ENCODE data around the gene GPR39. TPM values are rescaled to one million over a fixed set of nuclear protein-coding genes. Genes with fewer than 3 reads are reported as not detected.
A peak's percentile ranks its signal among the peaks of the same experiment; 100 is the strongest.
"Not testable (repeated sequence)": the region's sequence is repeated elsewhere in the genome, so short reads cannot be mapped to it uniquely, and the experiment has no call there.

Gene GPR39
- total RNA-seq, 2 donors from 2014 or later = 3.6 to 5.3 TPM

GRCh38 chr2:132392221-132392620, 24.4 kb upstream of the GPR39 start:
- intact Hi-C loops (cut with DNase I) = no loop called here
- no peak for DNase-seq (ENCODE audit: low spot score)
- no peak overlapping the region for H3K27ac ChIP-seq
- no peak for TF ChIP-seq CTCF (IDR thresholded peaks at IDR 0.05)
- no peak for TF ChIP-seq POLR2AphosphoS5 (IDR thresholded peaks at IDR 0.05)
- no peak for TF ChIP-seq POLR2A (IDR thresholded peaks at IDR 0.05)
- H3K36me3 ChIP-seq = no peaks in the 10 kb centered on the region
- no peaks in the 10 kb centered on the region for H3K27me3 ChIP-seq (replicated peaks; ENCODE audit: insufficient read depth)
- H3K4me3 ChIP-seq = no peak overlapping the region
- no peaks in the 10 kb centered on the region for H3K9me3 ChIP-seq
- WGBS = 15% methylated on average over 2 of the region's 2 CpGs
- no peaks in the 10 kb centered on the region for H3K4me1 ChIP-seq (replicated peaks)

GRCh38 chr2:132392879-132393278, 23.7 kb upstream of the GPR39 start:
- Histone ChIP-seq H3K27me3 (replicated peaks; ENCODE audit: insufficient read depth) (no peaks in the 10 kb centered on the region), H3K4me1 (replicated peaks) (no peaks in the 10 kb centered on the region), H3K9me3 (no peaks in the 10 kb centered on the region), H3K27ac (no peak overlapping the region), H3K4me3 (no peak overlapping the region), H3K36me3 (no peaks in the 10 kb centered on the region)
- WGBS = 72% methylated on average over 7 of the region's 7 CpGs
- no peak for DNase-seq (ENCODE audit: low spot score)
- TF ChIP-seq POLR2A (IDR thresholded peaks at IDR 0.05) = no peak
- intact Hi-C loops (cut with DNase I) = no loop called here

GRCh38 chr2:132397042-132397441, 19.6 kb upstream of the GPR39 start:
- H3K27me3 ChIP-seq (replicated peaks; ENCODE audit: insufficient read depth); H3K36me3 ChIP-seq; intact Hi-C loops (cut with DNase I); H3K9me3 ChIP-seq; H3K4me1 ChIP-seq (replicated peaks); H3K27ac ChIP-seq; H3K4me3 ChIP-seq; DNase-seq (ENCODE audit: low spot score): not testable (repeated sequence)
- WGBS = 49% methylated on average over 3 of the region's 3 CpGs

- Histone ChIP-seq H3K27ac (no peak overlapping the region), H3K36me3 (no peaks in the 10 kb centered on the region), H3K4me3 (no peak overlapping the region), H3K9me3 (no peaks in the 10 kb centered on the region), H3K4me1 (replicated peaks) (no peaks in the 10 kb centered on the region), H3K27me3 (replicated peaks; ENCODE audit: insufficient read depth) (no peaks in the 10 kb centered on the region)
- TF ChIP-seq CTCF (IDR thresholded peaks at IDR 0.05) = peak in 1 of 4 experiments; percentile 36
- TF ChIP-seq POLR2A (IDR thresholded peaks at IDR 0.05) = no peak
- 15% methylated on average over 2 of the region's 2 CpGs for WGBS
- DNase-seq (ENCODE audit: low spot score) = no peak
- intact Hi-C loops (cut with DNase I) = no loop called here
Observed at GRCh38 chr2:132400169-132400900, 16.3 kb upstream of the GPR39 start.

GRCh38 chr2:132400901-132401240, 15.7 kb upstream of the GPR39 start:
- Histone ChIP-seq H3K27me3 (replicated peaks; ENCODE audit: insufficient read depth) (no peaks in the 10 kb centered on the region), H3K36me3 (no peaks in the 10 kb centered on the region), H3K4me3 (no peak overlapping the region), H3K9me3 (no peaks in the 10 kb centered on the region), H3K4me1 (replicated peaks) (no peaks in the 10 kb centered on the region), H3K27ac (no peak overlapping the region)
- no peak for TF ChIP-seq POLR2A (IDR thresholded peaks at IDR 0.05)
- no peak for TF ChIP-seq CTCF (IDR thresholded peaks at IDR 0.05)
- TF ChIP-seq POLR2AphosphoS5 (IDR thresholded peaks at IDR 0.05) = no peak
- intact Hi-C loops (cut with DNase I) = no loop called here
- DNase-seq (ENCODE audit: low spot score) = no peak
- 82% methylated on average over 2 of the region's 2 CpGs for WGBS

- Histone ChIP-seq H3K27me3 (replicated peaks; ENCODE audit: insufficient read depth) (no peaks in the 10 kb centered on the region), H3K36me3 (no peaks in the 10 kb centered on the region), H3K27ac (no peak overlapping the region), H3K4me3 (no peak overlapping the region), H3K9me3 (no peaks in the 10 kb centered on the region), H3K4me1 (replicated peaks) (no peaks in the 10 kb centered on the region)
- no peak for DNase-seq (ENCODE audit: low spot score)
- intact Hi-C loops (cut with DNase I) = no loop called here
- 58% methylated on average over 2 of the region's 2 CpGs for WGBS
- TF ChIP-seq POLR2A (IDR thresholded peaks at IDR 0.05) (no peak), CTCF (IDR thresholded peaks at IDR 0.05) (no peak), POLR2AphosphoS5 (IDR thresholded peaks at IDR 0.05) (no peak)
Observed at GRCh38 chr2:132401326-132401725, 15.3 kb upstream of the GPR39 start.
